Activated CD4-positive, alpha-beta T cell treated with anti-CD3 and anti-CD28 coated beads, Interleukin-2, amount 10 ng/mL, durations not matched to agents 24 days and 14 days (primary cell): ENCODE results near the gene SORCS2. TPM values are rescaled to one million over a fixed set of nuclear protein-coding genes. Genes with fewer than 3 reads are reported as not detected.
"Not testable (repeated sequence)": the region's sequence is repeated elsewhere in the genome, so short reads cannot be mapped to it uniquely, and the experiment has no call there.

Experiments used
- DNase-seq: peaks from one replicate; pipeline ENCODE4 v3.0.0; 2022
- H3K27ac Mint-ChIP-seq: one replicate; pipeline ENCODE4 v1.8.0; 2022; ENCODE audit warnings: mild to moderate bottlenecking, mixed read lengths
- H3K27me3 Mint-ChIP-seq: one replicate; pipeline ENCODE4 v1.8.0; 2022; ENCODE audit warnings: mixed read lengths
- H3K36me3 Mint-ChIP-seq: one replicate; pipeline ENCODE4 v1.8.0; 2022; ENCODE audit warnings: low read depth, mild to moderate bottlenecking, mixed read lengths
- H3K4me1 Mint-ChIP-seq: one replicate; pipeline ENCODE4 v1.8.0; 2021; ENCODE audit warnings: mixed read lengths
- H3K4me3 Mint-ChIP-seq: one replicate; pipeline ENCODE4 v1.8.0; 2022; ENCODE audit warnings: mild to moderate bottlenecking, moderate library complexity, mixed read lengths
- H3K9me3 Mint-ChIP-seq: one replicate; pipeline ENCODE4 v1.8.0; 2021; ENCODE audit warnings: mixed read lengths
- intact Hi-C: fragments of 100-400 bp; cut with micrococcal nuclease; formaldehyde crosslinking; loops from one replicate; pipeline ENCODE4 v1.15.1; 2023
- total RNA-seq: library from RNA; stranded (reverse); gene quantifications from 2 replicates; pipeline ENCODE4 v1.2.3, GENCODE V29; 2022

Gene SORCS2
- total RNA-seq, 1 donor from 2014 or later, result not detected

DNA sequence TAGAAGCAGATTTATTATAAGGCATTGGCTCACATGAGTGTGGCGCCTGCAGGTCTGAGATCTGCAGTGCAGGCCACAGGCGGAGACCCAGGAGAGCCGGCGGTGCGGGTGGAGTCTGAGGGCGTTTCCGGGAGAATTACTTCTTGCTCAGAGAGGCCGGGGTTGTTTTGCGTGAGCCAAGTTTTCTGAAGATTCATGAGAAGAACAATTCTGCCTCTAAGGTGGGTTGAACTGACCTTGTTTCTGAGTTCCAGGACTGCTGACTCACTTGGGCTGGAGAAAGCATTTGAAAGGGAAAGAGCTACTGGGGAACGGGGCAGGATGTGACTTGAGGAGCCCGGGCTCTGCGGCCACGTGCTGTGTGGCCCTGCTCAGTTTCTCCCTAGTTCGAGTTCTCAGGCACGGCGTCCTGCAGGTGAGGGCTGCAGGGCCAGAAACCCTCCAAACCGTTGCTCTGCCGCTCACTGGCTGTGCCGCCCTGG, 36.7 kb upstream of the SORCS2 start:
- Mint-ChIP-seq H3K36me3 (no peaks in the 10 kb centered on the region), H3K9me3 (no peaks in the 10 kb centered on the region), H3K4me3 (no peak overlapping the region), H3K27ac (no peak overlapping the region), H3K4me1 (no peaks in the 10 kb centered on the region), H3K27me3 (peaks cover 13% of the 10 kb centered on the region)
- intact Hi-C loops, result no loop called here
- no peak for DNase-seq

DNA sequence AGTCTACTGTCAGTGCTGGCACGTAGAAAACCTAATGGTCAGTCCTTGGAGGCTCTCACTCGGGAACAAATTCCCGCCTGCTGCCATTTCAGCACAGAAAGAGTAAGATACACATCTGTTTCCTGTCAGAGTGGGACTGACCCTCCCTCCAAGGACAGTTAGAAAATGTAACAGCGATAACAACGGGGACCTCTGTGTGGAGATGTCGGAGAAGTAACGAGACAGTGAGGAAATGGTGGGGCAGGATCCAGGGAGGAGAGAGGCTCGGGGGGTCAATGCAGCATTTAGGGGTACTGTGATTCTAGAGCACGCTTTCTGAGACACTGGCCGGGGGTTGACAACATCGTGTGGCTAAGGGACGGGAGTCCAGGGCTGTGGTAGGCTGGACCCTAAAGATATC, 36.0 kb upstream of the SORCS2 start:
- H3K27me3 Mint-ChIP-seq, result peaks cover 13% of the 10 kb centered on the region
- intact Hi-C loops, result no loop called here
- DNase-seq, result no peak
- no peaks in the 10 kb centered on the region for H3K4me1 Mint-ChIP-seq
- H3K27ac Mint-ChIP-seq, result no peak overlapping the region
- H3K9me3 Mint-ChIP-seq, result no peaks in the 10 kb centered on the region
- H3K4me3 Mint-ChIP-seq, result no peak overlapping the region
- no peaks in the 10 kb centered on the region for H3K36me3 Mint-ChIP-seq

DNA sequence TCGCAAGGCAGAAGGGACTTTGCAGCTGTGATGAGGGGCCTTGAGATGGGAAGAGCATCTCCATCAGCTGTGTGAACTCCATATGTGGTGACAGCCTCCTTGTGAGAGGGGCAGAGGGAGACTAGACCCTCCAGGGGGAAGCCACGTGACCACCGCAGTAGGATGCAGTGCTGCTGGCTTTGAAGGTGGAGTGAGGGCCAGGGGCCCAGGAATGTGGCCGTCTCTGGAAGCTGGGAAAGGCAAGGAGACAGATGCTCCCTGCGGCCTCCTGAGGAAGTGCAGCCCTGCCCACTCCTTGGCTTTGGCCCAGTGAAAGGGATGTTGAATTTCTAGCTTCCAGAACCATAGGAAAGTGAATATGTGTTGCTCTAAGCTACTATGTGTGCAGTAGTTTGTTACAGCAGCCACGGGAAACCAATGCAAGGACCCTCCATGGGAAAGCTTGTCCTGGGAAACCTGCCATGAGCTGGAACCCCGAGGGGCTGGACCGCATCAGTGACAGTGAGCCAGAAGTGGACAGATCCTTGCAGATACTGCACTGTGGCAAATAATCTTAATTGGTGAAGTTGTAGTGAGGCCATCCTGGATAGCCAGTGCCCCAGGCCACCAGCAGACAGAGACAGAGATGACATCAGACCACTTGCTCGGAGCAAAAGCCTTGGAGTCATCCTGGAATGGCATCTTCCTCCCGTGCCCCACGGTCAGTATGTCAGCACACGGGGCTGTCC, 35.4 kb upstream of the SORCS2 start:
- H3K4me1 Mint-ChIP-seq, result no peaks in the 10 kb centered on the region
- H3K36me3 Mint-ChIP-seq, result no peaks in the 10 kb centered on the region
- DNase-seq, result no peak
- intact Hi-C loops, result no loop called here
- H3K27ac Mint-ChIP-seq, result no peak overlapping the region
- no peak overlapping the region for H3K4me3 Mint-ChIP-seq
- H3K27me3 Mint-ChIP-seq, result peaks cover 13% of the 10 kb centered on the region
- H3K9me3 Mint-ChIP-seq, result no peaks in the 10 kb centered on the region

DNA sequence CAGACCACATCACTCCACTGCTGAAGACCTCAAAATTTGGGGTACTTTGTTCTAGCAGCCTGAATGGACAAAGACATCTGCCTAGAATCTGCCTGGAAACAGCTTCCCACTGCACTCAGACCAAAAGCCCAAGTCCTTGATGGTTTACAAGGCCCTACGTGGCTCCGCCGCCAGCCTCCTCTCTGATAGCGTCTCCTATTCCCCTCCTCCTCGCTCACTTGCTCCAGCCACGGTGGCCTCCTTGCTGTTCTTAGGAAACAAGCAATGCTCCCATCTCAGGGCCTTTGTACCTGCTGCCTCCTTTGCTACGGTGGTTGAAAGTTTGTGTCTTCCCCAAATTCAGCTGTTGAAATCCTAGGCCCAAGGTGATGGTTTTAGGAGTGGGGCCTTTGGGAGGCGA, 34.7 kb upstream of the SORCS2 start:
- H3K36me3 Mint-ChIP-seq, result no peaks in the 10 kb centered on the region
- H3K4me3 Mint-ChIP-seq, result no peak overlapping the region
- H3K4me1 Mint-ChIP-seq, result no peaks in the 10 kb centered on the region
- H3K9me3 Mint-ChIP-seq, result no peaks in the 10 kb centered on the region
- intact Hi-C loops, result no loop called here
- H3K27me3 Mint-ChIP-seq, result peaks cover 13% of the 10 kb centered on the region
- no peak for DNase-seq
- no peak overlapping the region for H3K27ac Mint-ChIP-seq

DNA sequence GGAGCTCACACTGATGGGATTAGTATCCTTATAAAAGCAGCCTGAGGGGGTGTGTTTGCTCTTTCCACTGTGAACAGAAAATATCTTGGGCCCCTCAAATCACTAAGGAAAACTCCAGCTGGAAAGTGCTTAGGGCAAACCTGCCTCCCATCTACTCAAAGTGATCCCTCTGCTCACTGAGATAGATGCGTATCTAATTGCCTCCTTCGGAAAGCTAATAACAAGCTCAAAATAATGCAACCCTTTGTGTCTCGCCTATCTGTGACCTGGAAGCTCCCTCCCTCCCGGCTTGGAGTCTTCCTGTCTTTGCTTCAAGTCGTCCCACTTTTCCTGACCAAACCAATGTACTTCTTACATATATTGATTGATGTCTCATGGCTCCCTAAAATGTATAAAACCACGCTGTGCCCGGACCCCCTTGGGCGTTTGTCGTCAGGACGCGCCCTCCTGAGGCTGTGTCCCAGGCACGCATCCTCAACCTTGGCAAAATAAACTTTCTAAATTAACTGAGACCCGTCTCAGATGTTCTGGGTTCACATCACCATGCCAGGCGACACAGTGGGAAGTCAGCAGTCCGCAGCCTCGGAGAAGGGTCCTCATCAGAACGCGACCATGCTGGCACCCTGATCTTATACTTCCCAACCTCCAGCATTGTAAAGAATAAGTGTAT, 34.1 kb upstream of the SORCS2 start:
- Mint-ChIP-seq H3K27me3 (peaks cover 13% of the 10 kb centered on the region), H3K4me1 (no peaks in the 10 kb centered on the region), H3K9me3 (no peaks in the 10 kb centered on the region), H3K27ac (no peak overlapping the region), H3K36me3 (no peaks in the 10 kb centered on the region), H3K4me3 (no peak overlapping the region)
- intact Hi-C loops, result no loop called here
- DNase-seq, result no peak

DNA sequence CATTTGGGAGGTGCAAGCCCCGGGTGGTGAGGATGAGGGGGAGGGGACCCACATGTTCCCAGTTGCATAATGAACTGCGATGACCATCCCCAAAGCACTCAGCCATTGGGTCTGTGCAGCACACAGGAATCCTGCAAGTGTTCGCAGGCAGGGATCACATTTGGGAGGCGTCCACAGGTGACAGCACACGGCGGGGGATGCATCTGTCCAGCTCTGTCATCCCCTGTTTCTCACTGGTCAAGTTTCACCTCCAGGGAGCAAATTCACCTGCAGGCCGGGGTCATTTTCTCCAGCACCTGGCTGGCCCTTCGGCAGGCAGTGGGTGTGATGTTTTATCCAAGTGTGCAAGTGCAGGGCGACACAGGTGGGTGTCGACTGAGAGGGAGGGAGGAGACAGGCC, 33.3 kb upstream of the SORCS2 start:
- H3K27ac Mint-ChIP-seq, result no peak overlapping the region
- intact Hi-C loops, result no loop called here
- H3K4me1 Mint-ChIP-seq, result no peaks in the 10 kb centered on the region
- no peaks in the 10 kb centered on the region for H3K36me3 Mint-ChIP-seq
- H3K27me3 Mint-ChIP-seq, result peaks cover 13% of the 10 kb centered on the region
- no peak for DNase-seq
- H3K9me3 Mint-ChIP-seq, result no peaks in the 10 kb centered on the region
- no peak overlapping the region for H3K4me3 Mint-ChIP-seq

DNA sequence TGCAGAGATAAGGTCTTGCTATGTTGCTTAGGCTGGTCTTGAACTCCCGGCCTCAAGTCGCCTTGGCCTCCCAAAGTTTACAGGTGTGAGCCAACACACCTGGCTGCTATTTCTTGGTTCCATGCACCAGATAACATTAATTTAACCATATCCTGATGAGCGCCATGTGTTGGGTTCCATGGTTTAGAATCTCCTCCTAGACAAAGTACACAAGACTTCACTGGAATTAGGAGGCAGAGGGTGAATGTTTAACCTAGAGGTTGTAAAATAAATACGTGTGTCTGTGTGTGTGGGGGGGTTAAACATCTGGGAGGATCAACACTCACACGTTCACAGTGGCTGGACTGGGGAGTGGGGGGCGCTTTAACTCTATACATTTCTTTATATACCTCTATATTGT, 32.4 kb upstream of the SORCS2 start:
- Mint-ChIP-seq H3K27me3 (peaks cover 11% of the 10 kb centered on the region), H3K9me3 (no peaks in the 10 kb centered on the region), H3K4me3 (no peak overlapping the region), H3K4me1 (no peaks in the 10 kb centered on the region), H3K27ac (no peak overlapping the region), H3K36me3 (no peaks in the 10 kb centered on the region)
- intact Hi-C loops, result no loop called here
- DNase-seq, result no peak

DNA sequence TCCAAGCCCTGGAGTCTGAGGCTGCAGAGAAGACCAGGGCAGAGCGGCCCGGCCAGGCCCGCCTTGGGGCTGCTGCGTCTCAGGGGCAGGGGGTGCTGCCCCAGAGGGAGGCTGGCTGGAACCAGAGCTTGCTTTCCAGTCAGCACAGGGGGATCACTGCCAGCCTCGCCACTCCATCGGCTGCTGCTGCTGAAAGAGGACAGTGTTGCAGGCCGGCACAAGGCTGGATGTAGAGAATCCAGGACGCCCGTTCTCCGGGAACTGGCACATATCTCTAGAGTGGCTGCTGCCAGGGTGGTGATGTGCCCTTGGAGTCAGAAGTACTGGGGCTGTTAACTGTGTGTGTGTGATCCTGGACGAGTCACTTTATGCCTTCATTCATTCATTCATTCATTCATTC, 31.9 kb upstream of the SORCS2 start:
- Mint-ChIP-seq H3K36me3 (no peaks in the 10 kb centered on the region), H3K27ac (no peak overlapping the region)

DNA sequence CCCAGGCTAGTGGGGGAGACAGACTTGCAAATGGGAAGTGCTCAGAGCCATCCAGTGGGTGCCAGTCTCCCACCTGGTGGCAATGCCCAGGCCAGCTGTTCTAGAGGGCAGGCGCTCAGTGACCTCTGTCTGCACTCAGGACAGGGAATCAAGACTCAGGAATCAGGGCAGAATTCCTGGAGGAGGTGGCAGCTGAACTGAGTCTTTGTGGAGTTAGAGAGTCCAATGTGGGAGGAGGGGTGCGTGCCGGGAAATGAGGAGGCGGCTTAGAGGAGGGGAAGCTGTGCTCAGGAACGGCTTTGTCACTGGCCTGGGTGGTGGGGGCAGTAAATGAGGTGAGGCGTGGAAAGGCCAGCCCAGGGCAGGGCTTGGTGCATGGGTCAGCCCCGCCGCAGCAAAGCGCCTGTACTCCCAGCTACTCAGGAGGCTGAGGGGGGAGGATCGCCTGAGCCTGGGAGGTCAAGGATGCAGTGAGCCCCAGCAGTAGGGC, 31.3 kb upstream of the SORCS2 start:
- H3K27me3 Mint-ChIP-seq, result peaks cover 9% of the 10 kb centered on the region
- no peaks in the 10 kb centered on the region for H3K9me3 Mint-ChIP-seq
- no peaks in the 10 kb centered on the region for H3K4me1 Mint-ChIP-seq
- no peaks in the 10 kb centered on the region for H3K36me3 Mint-ChIP-seq
- DNase-seq, result no peak
- H3K27ac Mint-ChIP-seq, result no peak overlapping the region
- intact Hi-C loops, result no loop called here
- no peak overlapping the region for H3K4me3 Mint-ChIP-seq

More for the DNA sequence above, 31.9 kb upstream of the SORCS2 start:
- peaks cover 9% of the 10 kb centered on the region for H3K27me3 Mint-ChIP-seq
- intact Hi-C loops, result no loop called here
- DNase-seq, result no peak
- no peak overlapping the region for H3K4me3 Mint-ChIP-seq
- no peaks in the 10 kb centered on the region for H3K9me3 Mint-ChIP-seq
- H3K4me1 Mint-ChIP-seq, result no peaks in the 10 kb centered on the region

DNA sequence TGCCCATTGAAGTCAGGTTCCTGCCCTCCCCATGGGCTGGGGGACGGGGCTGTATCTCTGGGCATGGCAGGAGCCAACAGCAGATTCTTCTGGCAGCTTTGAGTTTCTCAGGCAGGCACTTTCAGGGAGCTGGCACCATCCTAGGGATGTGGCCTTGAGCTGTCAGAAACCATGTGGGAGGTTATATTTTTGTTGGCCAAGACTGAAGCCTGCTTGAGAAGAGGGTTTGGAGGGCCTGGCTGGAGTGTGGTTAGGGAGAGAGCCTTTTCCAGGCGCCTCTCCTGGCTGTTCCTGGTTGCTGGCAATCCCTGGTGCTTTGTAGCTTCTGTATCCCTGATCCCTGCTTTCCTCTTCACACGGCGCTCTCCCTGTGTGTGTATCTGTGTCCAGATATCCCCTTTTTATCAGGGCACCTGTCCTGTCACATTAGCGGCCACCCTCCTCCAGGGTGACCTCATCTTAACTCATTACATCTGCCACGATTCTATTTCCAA, 30.6 kb upstream of the SORCS2 start:
- Mint-ChIP-seq H3K9me3 (no peaks in the 10 kb centered on the region), H3K4me1 (no peaks in the 10 kb centered on the region), H3K36me3 (no peaks in the 10 kb centered on the region), H3K27me3 (peaks cover 3% of the 10 kb centered on the region), H3K27ac (no peak overlapping the region), H3K4me3 (no peak overlapping the region)
- intact Hi-C loops, result no loop called here
- DNase-seq, result no peak

DNA sequence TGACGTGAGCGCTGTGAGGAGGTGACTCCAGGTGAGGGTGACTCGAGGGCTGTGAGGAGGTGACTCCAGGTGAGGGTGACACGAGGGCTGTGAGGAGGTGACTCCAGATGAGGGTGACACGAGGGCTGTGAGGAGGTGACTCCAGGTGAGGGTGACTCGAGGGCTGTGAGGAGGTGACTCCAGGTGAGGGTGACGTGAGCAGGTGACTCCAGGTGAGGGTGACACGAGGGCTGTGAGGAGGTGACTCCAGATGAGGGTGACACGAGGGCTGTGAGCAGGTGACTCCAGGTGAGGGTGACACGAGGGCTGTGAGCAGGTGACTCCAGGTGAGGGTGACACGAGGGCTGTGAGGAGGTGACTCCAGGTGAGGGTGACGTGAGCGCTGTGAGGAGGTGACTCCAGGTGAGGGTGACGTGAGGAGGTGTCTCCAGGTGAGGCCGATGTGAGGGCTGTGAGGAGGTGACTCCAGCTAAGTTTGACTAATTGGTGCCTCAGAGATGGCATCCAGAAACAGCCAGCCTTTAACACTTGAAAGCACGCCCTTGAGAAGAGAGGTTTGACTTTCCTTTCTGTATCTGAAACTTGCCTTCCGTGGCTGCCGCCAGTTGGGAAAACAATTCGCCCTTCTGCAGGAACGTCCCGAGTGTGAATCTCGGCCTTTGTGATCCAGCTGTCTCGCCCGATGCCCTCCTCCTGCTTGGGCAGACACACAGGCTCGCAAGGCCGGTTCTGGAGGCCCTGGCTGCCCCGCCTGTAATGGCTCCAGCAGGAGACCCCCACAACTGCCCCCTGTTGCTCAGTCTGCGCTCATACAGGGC, 27.1 kb upstream of the SORCS2 start:
- H3K27ac Mint-ChIP-seq, H3K36me3 Mint-ChIP-seq, H3K9me3 Mint-ChIP-seq, intact Hi-C loops, DNase-seq, H3K4me3 Mint-ChIP-seq, H3K4me1 Mint-ChIP-seq, H3K27me3 Mint-ChIP-seq: not testable (repeated sequence)

DNA sequence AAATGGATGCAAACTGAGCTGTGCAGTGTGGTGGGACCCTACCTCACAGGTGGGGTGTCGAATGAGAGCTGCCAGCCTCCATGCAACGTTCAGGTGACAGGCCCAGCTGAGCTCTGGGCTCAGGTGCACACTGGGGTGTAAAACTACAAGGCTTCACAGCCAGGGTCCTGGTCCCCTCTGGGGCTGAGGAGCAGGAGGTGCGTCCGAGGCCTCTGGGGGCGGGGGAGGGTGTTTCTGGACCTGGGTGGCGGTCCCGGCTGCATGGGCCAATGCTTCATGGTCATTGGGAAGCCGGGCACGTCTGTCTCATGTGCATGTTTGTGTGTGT, 26.5 kb upstream of the SORCS2 start:
- peaks cover 1% of the 10 kb centered on the region for H3K27me3 Mint-ChIP-seq

DNA sequence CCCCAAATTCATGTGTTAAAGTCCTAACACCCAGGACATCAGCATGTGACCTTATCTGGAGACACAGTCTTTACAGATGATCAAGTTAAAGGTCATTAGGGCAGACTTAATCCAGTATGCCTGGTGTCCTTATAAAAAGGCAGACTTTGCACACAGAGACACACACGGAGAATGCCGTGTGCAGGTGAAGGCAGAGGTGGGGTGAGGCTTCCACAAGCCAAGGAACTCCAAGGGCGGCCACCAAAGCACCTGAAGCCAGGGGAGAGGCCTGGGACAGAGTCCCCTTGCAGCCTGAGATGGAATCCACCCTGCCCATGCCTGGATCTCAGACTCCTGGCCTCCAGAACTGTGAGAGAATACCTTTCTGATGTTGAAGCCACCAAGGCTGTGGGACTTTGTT, 26.1 kb upstream of the SORCS2 start:
- intact Hi-C loops, result no loop called here
- H3K4me1 Mint-ChIP-seq, result peaks cover 6% of the 10 kb centered on the region
- no peak for DNase-seq
- H3K27ac Mint-ChIP-seq, result no peak overlapping the region
- peaks cover 1% of the 10 kb centered on the region for H3K27me3 Mint-ChIP-seq
- no peaks in the 10 kb centered on the region for H3K36me3 Mint-ChIP-seq
- H3K9me3 Mint-ChIP-seq, result no peaks in the 10 kb centered on the region
- H3K4me3 Mint-ChIP-seq, result no peak overlapping the region

More for the DNA sequence above, 26.5 kb upstream of the SORCS2 start:
- Mint-ChIP-seq H3K4me3 (no peak overlapping the region), H3K36me3 (no peaks in the 10 kb centered on the region), H3K4me1 (peaks cover 6% of the 10 kb centered on the region), H3K9me3 (no peaks in the 10 kb centered on the region), H3K27ac (no peak overlapping the region)
- intact Hi-C loops, result no loop called here
- no peak for DNase-seq
